CD4-positive, alpha-beta memory T cell (primary cell): Measurements from ENCODE around the gene HOXD8. TPM values are rescaled to one million over a fixed set of nuclear protein-coding genes. Genes with fewer than 3 reads are reported as not detected.

Experiments used
- CTCF ChIA-PET: fragments of 350-600 bp; sonication (Branson Sonifier 250); formaldehyde crosslinking; loops from one replicate; lab custom pipeline; 2021; ENCODE audit warnings: inconsistent platforms; ENCODE audit not compliant: partially characterized antibody; lab: Charles Lee
- POLR2A ChIA-PET: fragments of 350-600 bp; sonication (Branson Sonifier 250); formaldehyde crosslinking; loops from one replicate; lab custom pipeline; 2021; ENCODE audit not compliant: partially characterized antibody; lab: Charles Lee
- DNase-seq, 5 donors: peaks; one replicate each; pipeline versions ENCODE4 v3.0.0 to v3.0.0-alpha.2; 2020 to 2022; ENCODE audit warnings: mixed read lengths in 1 of 5
- H3K27ac ChIP-seq: one replicate; pipeline ENCODE4 v1.7.0; 2013; ENCODE audit warnings: low read depth, low read length
- H3K27me3 ChIP-seq: 2 replicates; pipeline ENCODE4 v1.7.0; 2013; ENCODE audit warnings: mild to moderate bottlenecking, low read length, moderate library complexity; ENCODE audit not compliant: insufficient read depth
- H3K36me3 ChIP-seq: 2 replicates; pipeline ENCODE4 v1.7.0; 2013; ENCODE audit warnings: mild to moderate bottlenecking, low read length, moderate library complexity; ENCODE audit not compliant: insufficient read depth
- H3K4me1 ChIP-seq: 2 replicates; pipeline ENCODE4 v1.7.0; 2013; ENCODE audit warnings: mild to moderate bottlenecking, low read length, moderate library complexity; ENCODE audit not compliant: insufficient read depth
- H3K4me3 ChIP-seq, 2 donors: one replicate each; pipeline ENCODE4 v1.7.0; 2013; ENCODE audit warnings: low read length in 2 of 2, mild to moderate bottlenecking in 1 of 2
- H3K9me3 ChIP-seq, 2 donors: one replicate each; pipeline ENCODE4 v1.7.0; 2013; ENCODE audit warnings: low read length in 2 of 2, control low read depth in 1 of 2; ENCODE audit not compliant: control insufficient read depth in 1 of 2
- H3K27ac Mint-ChIP-seq, 7 donors: one replicate each; pipeline ENCODE4 v1.8.0; 2020 to 2021; ENCODE audit warnings: mixed read lengths in 7 of 7, mild to moderate bottlenecking in 6 of 7, inconsistent platforms in 3 of 7, moderate library complexity in 3 of 7
- H3K27me3 Mint-ChIP-seq, 2 donors: one replicate each; pipeline ENCODE4 v1.8.0; 2020 to 2021; ENCODE audit warnings: mixed read lengths in 2 of 2
- H3K36me3 Mint-ChIP-seq, 2 donors: one replicate each; pipeline ENCODE4 v1.8.0; 2020 to 2021; ENCODE audit warnings: mixed read lengths in 2 of 2, inconsistent platforms in 1 of 2, mild to moderate bottlenecking in 1 of 2
- H3K4me1 Mint-ChIP-seq, 4 donors: one replicate each; pipeline ENCODE4 v1.8.0; 2020 to 2021; ENCODE audit warnings: mixed read lengths in 4 of 4, mild to moderate bottlenecking in 1 of 4
- H3K4me3 Mint-ChIP-seq, 8 donors: one replicate each; pipeline ENCODE4 v1.8.0; 2020 to 2021; ENCODE audit warnings: mixed read lengths in 8 of 8, mild to moderate bottlenecking in 7 of 8, moderate library complexity in 6 of 8, inconsistent platforms in 3 of 8
- H3K9me3 Mint-ChIP-seq, 8 donors: one replicate each; pipeline ENCODE4 v1.8.0; 2020 to 2021; ENCODE audit warnings: mixed read lengths in 8 of 8, mild to moderate bottlenecking in 5 of 8, inconsistent platforms in 3 of 8, moderate library complexity in 1 of 8
- intact Hi-C: fragments of 100-400 bp; cut with micrococcal nuclease; formaldehyde crosslinking; loops from one replicate; pipeline ENCODE4 v1.15.1; 2023
- polyA plus RNA-seq, 2 donors: library from polyadenylated mRNA; unstranded; fragments of 300-500 nt; fragmentation: Illumina TruSeq; gene quantifications; one replicate each; pipeline ENCODE4 v1.2.3, GENCODE V29; 2021
- total RNA-seq, 2 experiments: library from RNA; stranded (reverse); gene quantifications; one replicate each; pipeline ENCODE4 v1.2.3, GENCODE V29; 2021

The HOXD8 gene
- total and polyA plus RNA-seq, 4 experiments from 2014 or later, result not detected

GRCh38 chr2:176162911-176163671 lies 33.6 kb downstream of the HOXD8 start:
- H3K27ac ChIP-seq, result no peak overlapping the region
- POLR2A ChIA-PET, result no interaction called here
- H3K4me3 Mint-ChIP-seq, result peak overlapping the region in 3 of 8 donors; percentile 20 to 54 (median 46)
- no peaks in the 10 kb centered on the region for H3K9me3 ChIP-seq
- CTCF ChIA-PET, result no interaction called here
- no peak overlapping the region for H3K4me3 ChIP-seq
- H3K9me3 Mint-ChIP-seq, result peaks cover 0 to 29% (median 10%) of the 10 kb centered on the region in 8 donors
- no peak for DNase-seq
- no peaks in the 10 kb centered on the region for H3K4me1 ChIP-seq
- H3K36me3 Mint-ChIP-seq, result peaks cover 0 to 1% of the 10 kb centered on the region in 2 donors
- H3K27ac Mint-ChIP-seq, result peak overlapping the region in 4 of 7 donors; percentile 40 to 65 (median 54)
- peaks cover 5 to 20% (median 9%) of the 10 kb centered on the region in 4 donors for H3K4me1 Mint-ChIP-seq
- H3K27me3 Mint-ChIP-seq, result peaks cover 67 to 76% of the 10 kb centered on the region in 2 donors
- peaks cover 68% of the 10 kb centered on the region for H3K27me3 ChIP-seq
- intact Hi-C loops, result no loop called here
- H3K36me3 ChIP-seq, result no peaks in the 10 kb centered on the region

- no peaks in the 10 kb centered on the region for H3K4me1 ChIP-seq
- Mint-ChIP-seq H3K36me3 (no peaks in the 10 kb centered on the region), H3K4me1 (peaks cover 2 to 15% (median 5%) of the 10 kb centered on the region in 4 donors), H3K27ac (peak overlapping the region in 3 of 7 donors; percentile 53 to 65 (median 55)), H3K27me3 (peaks cover 64 to 72% of the 10 kb centered on the region in 2 donors), H3K4me3 (peak overlapping the region in 2 of 8 donors; percentile 15 to 46), H3K9me3 (peaks cover 0 to 26% (median 10%) of the 10 kb centered on the region in 8 donors)
- H3K9me3 ChIP-seq, result no peaks in the 10 kb centered on the region
- H3K36me3 ChIP-seq, result no peaks in the 10 kb centered on the region
- no peak overlapping the region for H3K4me3 ChIP-seq
- H3K27me3 ChIP-seq, result peaks cover 65% of the 10 kb centered on the region
- no peak for DNase-seq
- CTCF ChIA-PET, result no interaction called here
- intact Hi-C loops, result no loop called here
- POLR2A ChIA-PET, result no interaction called here
- no peak overlapping the region for H3K27ac ChIP-seq
Measured at GRCh38 chr2:176163672-176164056, 34.2 kb downstream of the HOXD8 start.

GRCh38 chr2:176164201-176164600 lies 34.7 kb downstream of the HOXD8 start:
- Histone ChIP-seq H3K27ac (no peak overlapping the region), H3K4me1 (no peaks in the 10 kb centered on the region), H3K27me3 (peaks cover 64% of the 10 kb centered on the region), H3K36me3 (no peaks in the 10 kb centered on the region), H3K4me3 (no peak overlapping the region), H3K9me3 (no peaks in the 10 kb centered on the region)
- Mint-ChIP-seq H3K4me1 (peaks cover 2 to 15% (median 5%) of the 10 kb centered on the region in 4 donors), H3K9me3 (peaks cover 0 to 26% (median 10%) of the 10 kb centered on the region in 8 donors), H3K4me3 (peak overlapping the region in 5 of 8 donors; percentile 15 to 46 (median 26)), H3K27me3 (peaks cover 67 to 74% of the 10 kb centered on the region in 2 donors), H3K27ac (peak overlapping the region in 3 of 7 donors; percentile 52 to 63 (median 53)), H3K36me3 (no peaks in the 10 kb centered on the region)
- intact Hi-C loops, result no loop called here
- DNase-seq, result no peak
- CTCF ChIA-PET, result no interaction called here
- POLR2A ChIA-PET, result no interaction called here

GRCh38 chr2:176164611-176165369 lies 35.3 kb downstream of the HOXD8 start:
- Histone ChIP-seq H3K4me3 (no peak overlapping the region), H3K9me3 (no peaks in the 10 kb centered on the region), H3K4me1 (no peaks in the 10 kb centered on the region), H3K27me3 (peaks cover 63% of the 10 kb centered on the region), H3K27ac (no peak overlapping the region), H3K36me3 (no peaks in the 10 kb centered on the region)
- no peaks in the 10 kb centered on the region for H3K36me3 Mint-ChIP-seq
- DNase-seq, result no peak
- ChIA-PET CTCF (no interaction called here), POLR2A (no interaction called here)
- peaks cover 70 to 73% of the 10 kb centered on the region in 2 donors for H3K27me3 Mint-ChIP-seq
- H3K9me3 Mint-ChIP-seq, result peaks cover 0 to 25% (median 10%) of the 10 kb centered on the region in 8 donors
- peak overlapping the region in 5 of 8 donors; percentile 7 to 44 (median 34) for H3K4me3 Mint-ChIP-seq
- peaks cover 2 to 15% (median 5%) of the 10 kb centered on the region in 4 donors for H3K4me1 Mint-ChIP-seq
- intact Hi-C loops, result no loop called here
- H3K27ac Mint-ChIP-seq, result peak overlapping the region in 3 of 7 donors; percentile 52 to 63 (median 61)

GRCh38 chr2:176165370-176166050 lies 36.0 kb downstream of the HOXD8 start:
- H3K27me3 ChIP-seq, result peaks cover 62% of the 10 kb centered on the region

GRCh38 chr2:176166272-176166671 lies 36.8 kb downstream of the HOXD8 start:
- H3K27me3 ChIP-seq, result peaks cover 62% of the 10 kb centered on the region
- ChIA-PET POLR2A (no interaction called here), CTCF (no interaction called here)
- H3K4me3 Mint-ChIP-seq, result no peak overlapping the region
- no peak overlapping the region for H3K4me3 ChIP-seq
- H3K9me3 ChIP-seq, result no peaks in the 10 kb centered on the region
- intact Hi-C loops, result no loop called here
- no peak overlapping the region for H3K27ac ChIP-seq
- no peaks in the 10 kb centered on the region for H3K4me1 ChIP-seq
- DNase-seq, result no peak
- no peaks in the 10 kb centered on the region for H3K36me3 Mint-ChIP-seq
- H3K9me3 Mint-ChIP-seq, result peaks cover 0 to 19% (median 10%) of the 10 kb centered on the region in 8 donors
- peaks cover 69 to 76% of the 10 kb centered on the region in 2 donors for H3K27me3 Mint-ChIP-seq
- peak overlapping the region in 1 of 7 donors; percentile 20 for H3K27ac Mint-ChIP-seq
- peaks cover under 1 to 12% (median 5%) of the 10 kb centered on the region in 4 donors for H3K4me1 Mint-ChIP-seq
- H3K36me3 ChIP-seq, result no peaks in the 10 kb centered on the region

More at GRCh38 chr2:176165370-176166050, 36.0 kb downstream of the HOXD8 start:
- Mint-ChIP-seq H3K4me3 (peak overlapping the region in 2 of 8 donors; percentile 21 to 25), H3K9me3 (peaks cover 0 to 23% (median 10%) of the 10 kb centered on the region in 8 donors), H3K27me3 (peaks cover 69 to 79% of the 10 kb centered on the region in 2 donors), H3K27ac (peak overlapping the region in 2 of 7 donors; percentile 8 to 63), H3K36me3 (no peaks in the 10 kb centered on the region), H3K4me1 (peaks cover 2 to 15% (median 5%) of the 10 kb centered on the region in 4 donors)
- no peaks in the 10 kb centered on the region for H3K36me3 ChIP-seq
- no peak for DNase-seq
- POLR2A ChIA-PET, result no interaction called here
- intact Hi-C loops, result no loop called here
- no peaks in the 10 kb centered on the region for H3K4me1 ChIP-seq
- H3K27ac ChIP-seq, result no peak overlapping the region
- no peaks in the 10 kb centered on the region for H3K9me3 ChIP-seq
- CTCF ChIA-PET, result no interaction called here
- no peak overlapping the region for H3K4me3 ChIP-seq
